ENCODE results near the gene GLI3.

Gene GLI3

GRCh38 chr7:41922373-41922772 lies 314.6 kb downstream of the GLI3 start:
- Mint-ChIP-seq H3K27me3 (ENCODE audit: low read depth) (peaks cover 31% of the 10 kb centered on the region), H3K4me3 (no peak overlapping the region), H3K36me3 (ENCODE audit: low read depth) (no peaks in the 10 kb centered on the region), H3K4me1 (ENCODE audit: low read depth) (no peaks in the 10 kb centered on the region), H3K27ac (no peak overlapping the region), H3K9me3 (no peaks in the 10 kb centered on the region)

- H3K27me3 Mint-ChIP-seq (ENCODE audit: low read depth): peaks cover 30% of the 10 kb centered on the region
- no peak overlapping the region for H3K27ac Mint-ChIP-seq
- H3K4me1 Mint-ChIP-seq (ENCODE audit: low read depth): no peaks in the 10 kb centered on the region
- no peaks in the 10 kb centered on the region for H3K9me3 Mint-ChIP-seq
- H3K36me3 Mint-ChIP-seq (ENCODE audit: low read depth): no peaks in the 10 kb centered on the region
- H3K4me3 Mint-ChIP-seq: no peak overlapping the region
These were observed 315.5 kb downstream of the GLI3 start for GRCh38 chr7:41921453-41921981.

GRCh38 chr7:41918597-41918996 lies 318.4 kb downstream of the GLI3 start:
- Mint-ChIP-seq H3K9me3 (no peaks in the 10 kb centered on the region), H3K4me1 (ENCODE audit: low read depth) (no peaks in the 10 kb centered on the region), H3K4me3 (no peak overlapping the region), H3K36me3 (ENCODE audit: low read depth) (no peaks in the 10 kb centered on the region), H3K27me3 (ENCODE audit: low read depth) (peaks cover 33% of the 10 kb centered on the region), H3K27ac (no peak overlapping the region)

GRCh38 chr7:41916450-41916927 lies 320.5 kb downstream of the GLI3 start:
- H3K9me3 Mint-ChIP-seq: no peaks in the 10 kb centered on the region
- no peak overlapping the region for H3K27ac Mint-ChIP-seq
- H3K36me3 Mint-ChIP-seq (ENCODE audit: low read depth): no peaks in the 10 kb centered on the region
- no peak overlapping the region for H3K4me3 Mint-ChIP-seq
- H3K27me3 Mint-ChIP-seq (ENCODE audit: low read depth): peaks cover 25% of the 10 kb centered on the region
- H3K4me1 Mint-ChIP-seq (ENCODE audit: low read depth): no peaks in the 10 kb centered on the region

- Mint-ChIP-seq H3K4me1 (ENCODE audit: low read depth) (no peaks in the 10 kb centered on the region), H3K9me3 (no peaks in the 10 kb centered on the region), H3K27me3 (ENCODE audit: low read depth) (peaks cover 28% of the 10 kb centered on the region), H3K27ac (no peak overlapping the region), H3K36me3 (ENCODE audit: low read depth) (no peaks in the 10 kb centered on the region), H3K4me3 (no peak overlapping the region)
These were observed 321.1 kb downstream of the GLI3 start for GRCh38 chr7:41915871-41916270.

- no peaks in the 10 kb centered on the region for H3K9me3 Mint-ChIP-seq
These were observed 324.0 kb downstream of the GLI3 start for GRCh38 chr7:41912851-41913567.

GRCh38 chr7:41912426-41912825 lies 324.6 kb downstream of the GLI3 start:
- no peaks in the 10 kb centered on the region for H3K9me3 Mint-ChIP-seq
- H3K27me3 Mint-ChIP-seq (ENCODE audit: low read depth): peaks cover 18% of the 10 kb centered on the region
- H3K4me1 Mint-ChIP-seq (ENCODE audit: low read depth): no peaks in the 10 kb centered on the region
- H3K4me3 Mint-ChIP-seq: no peak overlapping the region
- H3K27ac Mint-ChIP-seq: no peak overlapping the region
- H3K36me3 Mint-ChIP-seq (ENCODE audit: low read depth): no peaks in the 10 kb centered on the region

More at GRCh38 chr7:41912851-41913567, 324.0 kb downstream of the GLI3 start:
- H3K4me1 Mint-ChIP-seq (ENCODE audit: low read depth): no peaks in the 10 kb centered on the region
- no peaks in the 10 kb centered on the region for H3K36me3 Mint-ChIP-seq (ENCODE audit: low read depth)
- peaks cover 21% of the 10 kb centered on the region for H3K27me3 Mint-ChIP-seq (ENCODE audit: low read depth)
- H3K4me3 Mint-ChIP-seq: no peak overlapping the region
- H3K27ac Mint-ChIP-seq: no peak overlapping the region

GRCh38 chr7:41911792-41912191 lies 325.2 kb downstream of the GLI3 start:
- Mint-ChIP-seq H3K4me1 (ENCODE audit: low read depth) (no peaks in the 10 kb centered on the region), H3K9me3 (no peaks in the 10 kb centered on the region), H3K27me3 (ENCODE audit: low read depth) (peaks cover 18% of the 10 kb centered on the region), H3K36me3 (ENCODE audit: low read depth) (no peaks in the 10 kb centered on the region), H3K4me3 (no peak overlapping the region), H3K27ac (no peak overlapping the region)

Data from T-helper 1 cell treated with Interleukin-12 subunit alpha and Interleukin-12 subunit beta and Interleukin-4 antibody, amounts not matched to agents 30 μg/mL and 1 μg/mL, for 36 hours (primary cell).